Epithelial cell of esophagus (primary cell): ENCODE measurements around the gene TMEM161B.
"Not testable (repeated sequence)": the region's sequence is repeated elsewhere in the genome, so short reads cannot be mapped to it uniquely, and the experiment has no call there.

Experiments used
- DNase-seq: peaks from one replicate; pipeline ENCODE4 v3.0.0; 2010; ENCODE audit warnings: low read depth
- H3K4me3 ChIP-seq: 2 replicates; pipeline ENCODE4 v1.5.1; 2011; ENCODE audit warnings: mild to moderate bottlenecking, low read length, control low read depth
- CTCF ChIP-seq: IDR thresholded peaks from 2 replicates; pipeline ENCODE4 v1.5.1; 2011; ENCODE audit warnings: low read depth, mild to moderate bottlenecking, low read length, control low read depth, inconsistent platforms; ENCODE audit not compliant: insufficient read depth; ENCODE audit errors: missing control alignments

TMEM161B gene

GRCh38 chr5:88250010-88250409 is 18.6 kb downstream of the TMEM161B start:
- H3K4me3 ChIP-seq = no peak overlapping the region
- DNase-seq = no peak
- no peak for TF ChIP-seq CTCF

- no peak for DNase-seq
- no peak for TF ChIP-seq CTCF
These were observed 19.7 kb downstream of the TMEM161B start for GRCh38 chr5:88248743-88249540.

DNA sequence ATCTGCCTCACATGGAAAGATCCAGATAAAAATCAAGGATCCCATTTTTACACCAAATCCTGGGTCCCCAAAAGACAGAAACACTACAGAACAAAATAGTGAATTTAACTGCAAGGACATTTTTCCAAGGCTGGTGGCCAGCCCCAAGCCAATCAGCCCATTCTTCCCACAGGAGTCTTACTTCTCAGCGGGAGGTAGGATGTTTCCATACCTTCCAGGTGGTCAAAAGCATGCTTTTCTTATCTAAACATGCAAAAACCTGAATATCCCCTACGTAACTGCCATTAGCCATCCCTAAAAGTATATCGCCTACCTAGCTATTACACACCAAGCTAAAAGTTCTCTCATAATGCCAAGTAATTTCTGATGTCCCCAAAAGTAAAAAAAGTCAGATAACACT is 20.6 kb downstream of the TMEM161B start:
- no peak for TF ChIP-seq CTCF
- no peak for DNase-seq

More at GRCh38 chr5:88248743-88249540, 19.7 kb downstream of the TMEM161B start:
- no peak overlapping the region for H3K4me3 ChIP-seq

GRCh38 chr5:88245893-88246244 is 22.8 kb downstream of the TMEM161B start:
- H3K4me3 ChIP-seq = no peak overlapping the region
- TF ChIP-seq CTCF = no peak
- DNase-seq = no peak

More for the DNA sequence above, 20.6 kb downstream of the TMEM161B start:
- no peak overlapping the region for H3K4me3 ChIP-seq

GRCh38 chr5:88245241-88245892 is 23.3 kb downstream of the TMEM161B start:
- no peak for TF ChIP-seq CTCF
- no peak overlapping the region for H3K4me3 ChIP-seq
- DNase-seq = no peak

DNA sequence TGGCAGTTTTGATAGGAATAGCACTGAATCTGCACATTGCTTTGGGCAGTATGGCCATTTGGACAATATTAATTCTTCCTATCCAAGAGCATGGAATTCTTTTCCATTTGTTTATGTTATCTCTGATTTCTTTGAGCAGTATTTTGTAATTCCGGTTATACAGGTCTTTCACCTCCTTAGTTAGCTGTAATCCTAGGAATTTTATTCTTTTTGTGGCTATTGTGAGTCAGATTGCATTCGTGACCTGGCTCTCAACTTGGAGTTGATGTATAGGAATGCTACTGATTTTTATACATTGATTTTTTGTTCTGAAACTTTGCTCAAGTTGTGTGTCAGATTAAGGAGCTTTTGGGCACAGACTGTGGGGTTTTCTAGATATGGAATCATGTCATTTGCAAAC is 24.0 kb downstream of the TMEM161B start:
- DNase-seq = peak; percentile 65
- H3K4me3 ChIP-seq = no peak overlapping the region
- TF ChIP-seq CTCF = no peak

GRCh38 chr5:88243493-88243892 is 25.2 kb downstream of the TMEM161B start:
- H3K4me3 ChIP-seq, DNase-seq: not testable (repeated sequence)
